GM12875 (cell line): ENCODE data around the gene AMBP.

Experiments
- H3K4me3 ChIP-seq: one replicate; pipeline ENCODE4 v1.5.1; 2011; ENCODE audit warnings: low read depth, low read length, control low read depth
- TF ChIP-seq, protein P1 (sequence below): IDR thresholded peaks from 2 replicates; pipeline ENCODE4 v1.5.1; 2011; ENCODE audit warnings: low read depth, mild to moderate bottlenecking, control low read depth, inconsistent platforms, low read length, moderate library complexity, borderline replicate concordance; ENCODE audit not compliant: insufficient read depth

AMBP gene

DNA sequence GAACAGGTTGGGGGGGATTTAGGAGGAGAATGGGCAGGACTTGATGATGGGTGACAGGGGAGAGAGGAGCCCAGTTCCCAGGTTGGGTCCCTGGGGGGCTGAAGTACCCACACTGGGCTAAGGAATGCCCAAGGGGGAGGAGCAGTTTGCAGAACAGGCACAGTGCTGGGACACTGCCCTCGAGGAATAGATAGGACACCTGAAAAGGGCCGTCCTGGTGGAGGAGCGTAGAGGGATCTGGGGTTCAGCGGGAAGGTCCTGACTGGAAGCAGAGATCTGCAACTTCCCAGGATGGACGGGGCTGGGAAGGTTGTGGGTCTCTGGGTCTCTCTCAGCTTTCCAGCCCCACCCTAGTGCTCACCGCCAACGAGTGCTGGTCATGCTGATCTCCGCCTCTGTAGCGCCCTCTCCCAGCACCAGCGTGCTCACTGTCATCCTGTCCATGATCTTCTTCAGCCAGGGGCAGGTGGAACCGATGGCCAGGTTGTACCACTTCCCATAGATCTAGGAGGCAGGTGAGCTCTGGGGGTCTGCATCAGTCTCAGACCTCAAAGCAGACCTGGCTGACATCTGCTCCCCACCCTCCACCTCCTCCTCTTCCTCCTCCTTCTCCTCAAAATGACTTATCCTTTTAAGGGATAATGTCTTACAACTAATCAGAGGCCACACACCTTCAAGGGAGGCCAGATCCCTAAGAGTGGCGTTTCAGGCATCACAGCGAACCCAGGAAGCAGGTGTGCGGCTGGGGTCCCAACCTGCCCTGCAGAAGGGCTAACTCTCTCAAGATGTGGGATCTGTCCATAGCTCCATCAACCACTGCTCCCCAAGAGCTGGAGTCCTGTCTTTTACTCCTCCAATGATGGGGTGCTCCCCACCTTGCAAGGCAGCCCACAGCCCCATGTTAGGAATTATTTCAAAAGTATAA lies 1.6 kb downstream of the AMBP start:
- TF ChIP-seq, protein P1, sequence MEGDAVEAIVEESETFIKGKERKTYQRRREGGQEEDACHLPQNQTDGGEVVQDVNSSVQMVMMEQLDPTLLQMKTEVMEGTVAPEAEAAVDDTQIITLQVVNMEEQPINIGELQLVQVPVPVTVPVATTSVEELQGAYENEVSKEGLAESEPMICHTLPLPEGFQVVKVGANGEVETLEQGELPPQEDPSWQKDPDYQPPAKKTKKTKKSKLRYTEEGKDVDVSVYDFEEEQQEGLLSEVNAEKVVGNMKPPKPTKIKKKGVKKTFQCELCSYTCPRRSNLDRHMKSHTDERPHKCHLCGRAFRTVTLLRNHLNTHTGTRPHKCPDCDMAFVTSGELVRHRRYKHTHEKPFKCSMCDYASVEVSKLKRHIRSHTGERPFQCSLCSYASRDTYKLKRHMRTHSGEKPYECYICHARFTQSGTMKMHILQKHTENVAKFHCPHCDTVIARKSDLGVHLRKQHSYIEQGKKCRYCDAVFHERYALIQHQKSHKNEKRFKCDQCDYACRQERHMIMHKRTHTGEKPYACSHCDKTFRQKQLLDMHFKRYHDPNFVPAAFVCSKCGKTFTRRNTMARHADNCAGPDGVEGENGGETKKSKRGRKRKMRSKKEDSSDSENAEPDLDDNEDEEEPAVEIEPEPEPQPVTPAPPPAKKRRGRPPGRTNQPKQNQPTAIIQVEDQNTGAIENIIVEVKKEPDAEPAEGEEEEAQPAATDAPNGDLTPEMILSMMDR, result no peak
- H3K4me3 ChIP-seq, result no peak overlapping the region

DNA sequence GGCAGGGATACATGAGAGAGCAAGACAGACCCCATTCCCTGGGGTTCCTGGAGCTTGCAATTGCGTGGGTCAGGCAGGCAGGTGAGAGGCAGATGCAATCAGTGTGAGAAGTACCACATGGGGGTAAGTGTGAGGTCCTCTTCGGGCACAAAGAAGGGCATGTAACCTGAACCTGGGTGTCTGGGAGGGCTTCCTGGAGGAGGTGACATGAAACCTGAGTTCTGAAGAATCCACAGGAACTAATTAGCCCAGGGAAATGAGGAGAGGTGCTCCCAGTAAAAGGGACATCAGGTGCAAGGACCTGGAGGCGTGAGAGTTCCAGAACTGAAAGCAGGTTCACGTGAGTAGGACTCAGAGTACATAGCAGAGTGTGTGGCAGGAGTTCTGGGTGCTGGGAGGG lies 2.5 kb downstream of the AMBP start:
- no peak overlapping the region for H3K4me3 ChIP-seq
- TF ChIP-seq, protein P1, result no peak

DNA sequence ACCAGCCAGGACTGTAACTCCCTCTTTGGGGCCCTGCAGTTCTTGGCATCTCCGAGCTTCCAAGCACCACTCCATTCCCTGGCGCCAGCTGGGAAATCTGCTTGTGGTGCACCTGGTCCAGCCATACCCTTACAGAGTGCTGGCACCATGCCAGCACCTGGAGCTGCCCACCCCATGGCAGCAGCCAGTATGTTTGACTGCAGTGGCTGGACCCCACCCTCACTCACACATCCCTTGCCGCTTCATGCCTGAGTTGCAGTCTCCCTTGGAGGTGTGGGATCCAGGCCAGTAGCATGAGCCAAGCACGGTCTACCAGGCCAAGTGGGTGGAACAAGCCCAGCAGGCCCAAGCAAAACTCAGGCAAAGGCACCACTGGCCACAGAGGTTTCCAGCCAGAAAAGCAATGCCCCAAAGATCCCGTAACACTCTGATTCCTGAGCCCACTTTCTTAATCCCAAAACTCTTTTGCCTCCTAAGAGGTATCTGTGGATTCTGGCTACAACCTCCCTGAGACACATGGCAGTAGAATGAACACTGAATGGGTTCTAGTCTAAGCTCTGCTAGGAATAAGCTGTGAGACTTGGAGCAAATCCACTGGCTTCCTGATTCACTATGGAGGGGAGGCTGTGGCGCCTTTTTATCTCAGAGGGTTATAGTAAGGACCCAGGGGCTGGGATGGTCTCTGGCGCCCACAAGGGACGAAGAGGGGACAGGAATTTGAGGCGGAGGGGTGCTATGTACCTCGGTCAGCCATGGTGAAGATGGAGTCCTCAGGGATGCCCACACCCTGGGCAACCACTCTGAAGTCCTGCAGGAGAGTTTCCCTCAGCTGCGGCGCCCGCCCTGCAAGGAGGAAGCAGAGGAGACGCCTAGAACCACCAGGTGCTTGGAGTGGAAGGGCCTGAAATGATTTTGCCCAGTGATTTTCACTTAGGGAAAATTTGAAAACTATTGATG lies 5.6 kb downstream of the AMBP start:
- no peak overlapping the region for H3K4me3 ChIP-seq
- TF ChIP-seq, protein P1, result no peak

DNA sequence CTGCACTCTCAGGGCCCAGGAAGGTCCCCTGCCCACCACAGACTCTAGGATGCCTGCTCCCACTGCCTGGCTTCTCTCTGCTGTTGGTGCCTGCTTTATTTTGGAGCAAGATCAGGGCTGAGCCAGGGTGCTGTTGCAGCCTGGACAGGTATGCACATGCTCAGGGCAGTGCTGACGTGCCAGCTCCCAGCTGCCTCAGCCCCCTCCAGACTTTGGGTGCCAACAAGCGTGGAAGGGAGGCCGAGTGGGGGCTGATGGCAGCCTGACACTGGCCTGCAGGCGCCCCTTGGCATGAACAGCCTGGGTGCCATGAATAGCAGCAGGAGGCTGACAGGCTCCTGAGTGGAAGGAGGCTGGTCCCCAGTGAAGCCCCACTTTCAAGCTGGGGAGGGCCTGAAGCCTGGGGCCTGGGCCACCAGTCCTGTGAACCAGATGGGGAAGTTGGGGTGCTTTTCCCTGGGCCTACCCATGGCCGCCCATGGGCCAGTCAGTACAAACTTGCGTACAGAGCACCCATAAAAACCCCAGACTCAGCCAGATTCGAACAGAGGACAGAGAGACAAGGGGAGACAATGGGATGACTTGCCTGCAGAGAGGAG lies 6.8 kb downstream of the AMBP start:
- TF ChIP-seq, protein P1, result no peak
- H3K4me3 ChIP-seq, result no peak overlapping the region

DNA sequence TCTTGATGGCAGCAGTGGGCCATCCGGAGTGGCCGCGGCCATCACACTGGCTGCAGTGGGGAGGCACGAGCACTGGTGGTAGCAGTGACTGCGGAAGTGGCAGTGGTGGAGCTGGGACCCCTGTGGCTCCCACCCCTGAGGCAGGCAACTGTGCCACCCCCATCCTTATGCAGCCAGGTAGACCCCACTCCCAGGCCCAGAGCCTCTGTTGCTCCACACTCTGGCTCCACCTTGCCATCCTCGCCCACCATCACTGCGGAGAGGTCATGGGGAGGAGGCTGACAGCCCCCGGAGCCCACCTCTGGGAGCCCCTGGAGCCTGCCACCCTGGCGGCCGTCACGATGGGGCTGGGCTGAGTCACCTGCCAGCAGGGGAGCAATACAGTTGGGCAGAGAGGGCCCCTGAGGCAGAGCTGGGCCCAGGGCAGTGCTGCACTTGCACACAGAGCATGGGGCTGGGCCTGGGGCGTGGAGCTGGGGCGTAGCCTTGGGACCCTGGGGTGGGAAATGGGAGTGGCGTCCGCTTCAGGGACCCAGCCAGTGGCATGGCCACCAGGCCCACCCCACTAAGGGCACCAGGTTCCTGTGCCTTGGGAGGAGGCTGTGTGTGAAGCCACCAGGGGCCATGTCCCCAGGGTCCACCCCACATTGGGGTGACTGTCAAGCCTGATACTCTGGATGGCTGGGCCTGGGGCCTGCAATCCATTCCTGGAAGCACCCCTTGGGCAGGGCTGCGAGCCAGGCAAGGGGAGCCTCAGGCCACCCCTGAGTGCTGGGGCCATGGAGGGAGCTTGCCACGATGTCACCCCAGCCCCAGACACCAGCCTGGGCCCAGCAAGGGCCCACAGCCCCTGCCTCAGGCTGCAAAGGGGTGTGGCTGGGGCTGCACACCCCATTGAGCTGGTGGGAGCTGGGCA lies 7.7 kb downstream of the AMBP start:
- TF ChIP-seq, protein P1, result no peak
- no peak overlapping the region for H3K4me3 ChIP-seq
